ENCODE results near the gene C5orf58.
A peak's percentile ranks its signal among the peaks of the same experiment; 100 is the strongest.

The C5orf58 gene

GRCh38 chr5:170261528-170262043 is 28.8 kb downstream of the C5orf58 start:
- no peak for DNase-seq

- no peak for DNase-seq
These were observed 29.6 kb downstream of the C5orf58 start for GRCh38 chr5:170262061-170263045.

GRCh38 chr5:170263906-170264305 is 31.1 kb downstream of the C5orf58 start:
- no peak for DNase-seq

- no peak for DNase-seq
These were observed 32.7 kb downstream of the C5orf58 start for GRCh38 chr5:170265522-170265921.

GRCh38 chr5:170266570-170267381 is 34.0 kb downstream of the C5orf58 start:
- DNase-seq, result no peak

GRCh38 chr5:170267431-170268152 is 34.8 kb downstream of the C5orf58 start:
- peak; percentile 3 to 54 for DNase-seq

GRCh38 chr5:170268153-170268689 is 35.4 kb downstream of the C5orf58 start:
- DNase-seq, result no peak

- no peak for DNase-seq
These were observed 36.1 kb downstream of the C5orf58 start for GRCh38 chr5:170268884-170269283.

GRCh38 chr5:170269579-170269978 is 36.8 kb downstream of the C5orf58 start:
- no peak for DNase-seq

GRCh38 chr5:170270293-170271069 is 37.7 kb downstream of the C5orf58 start:
- no peak for DNase-seq

GRCh38 chr5:170273968-170274710 is 41.4 kb downstream of the C5orf58 start:
- no peak for DNase-seq

GRCh38 chr5:170275376-170275994 is 42.7 kb downstream of the C5orf58 start:
- no peak for DNase-seq

- DNase-seq, result no peak
These were observed 43.4 kb downstream of the C5orf58 start for GRCh38 chr5:170276140-170276539.

- no peak for DNase-seq
These were observed 45.1 kb downstream of the C5orf58 start for GRCh38 chr5:170277867-170278281.

- DNase-seq, result no peak
These were observed 46.0 kb downstream of the C5orf58 start for GRCh38 chr5:170278611-170279458.

GRCh38 chr5:170279459-170279817 is 46.7 kb downstream of the C5orf58 start:
- DNase-seq, result no peak

- DNase-seq, result no peak
These were observed 47.3 kb downstream of the C5orf58 start for GRCh38 chr5:170280011-170280493.

GRCh38 chr5:170283296-170283695 is 50.5 kb downstream of the C5orf58 start:
- DNase-seq, result no peak

GRCh38 chr5:170284231-170284630 is 51.4 kb downstream of the C5orf58 start:
- DNase-seq, result no peak
